Measurements from ENCODE around the gene RNF217.
"Not testable (repeated sequence)": the region's sequence is repeated elsewhere in the genome, so short reads cannot be mapped to it uniquely, and the experiment has no call there.

The RNF217 gene

GRCh38 chr6:124963416-124963785 lies 1.2 kb downstream of the RNF217 start:
- DNase-seq, result no peak

DNA sequence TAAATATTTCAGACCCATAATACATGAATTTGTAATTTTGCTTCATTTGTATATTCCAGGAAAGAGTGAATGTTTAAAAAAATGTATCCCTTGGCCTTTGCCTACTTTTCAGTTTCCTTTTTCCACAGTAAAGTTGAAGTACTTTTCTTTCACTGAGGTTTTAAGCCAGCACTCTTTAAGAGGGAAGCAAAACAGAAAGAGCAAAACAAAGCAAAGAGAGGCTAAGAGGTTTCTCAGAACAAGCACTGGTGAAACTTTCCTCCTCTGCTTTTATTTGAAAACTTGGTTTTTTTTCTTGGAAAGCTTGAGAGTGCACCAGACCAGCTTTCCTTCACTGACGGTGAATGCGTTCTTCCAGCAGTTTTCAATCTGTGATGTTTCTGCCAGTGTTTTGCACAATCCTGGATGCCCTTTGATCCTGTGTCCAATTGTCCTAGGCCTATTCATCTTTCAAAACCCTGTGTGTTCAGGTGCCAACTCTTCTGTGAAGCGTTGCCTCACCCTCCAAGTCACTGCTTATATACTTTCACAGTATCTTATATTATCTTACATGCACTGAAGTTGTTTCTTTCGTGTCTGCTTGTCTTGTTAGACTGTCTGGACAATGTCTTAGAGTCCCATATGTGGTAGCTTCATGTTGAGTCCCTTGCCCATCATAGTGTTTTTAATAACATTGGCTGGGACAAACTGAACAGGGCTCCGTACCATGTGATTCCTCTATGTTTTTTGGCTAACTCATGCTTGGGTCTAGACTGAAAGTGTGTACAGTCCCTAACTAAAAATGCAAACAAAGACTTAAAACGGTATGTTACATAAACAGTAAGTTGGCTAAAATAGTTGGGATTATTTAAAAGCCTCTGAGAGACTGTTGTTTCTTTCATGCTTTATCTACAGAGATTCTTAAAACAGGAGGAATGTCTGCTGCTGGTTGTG lies 1.9 kb downstream of the RNF217 start:
- DNase-seq, result no peak

DNA sequence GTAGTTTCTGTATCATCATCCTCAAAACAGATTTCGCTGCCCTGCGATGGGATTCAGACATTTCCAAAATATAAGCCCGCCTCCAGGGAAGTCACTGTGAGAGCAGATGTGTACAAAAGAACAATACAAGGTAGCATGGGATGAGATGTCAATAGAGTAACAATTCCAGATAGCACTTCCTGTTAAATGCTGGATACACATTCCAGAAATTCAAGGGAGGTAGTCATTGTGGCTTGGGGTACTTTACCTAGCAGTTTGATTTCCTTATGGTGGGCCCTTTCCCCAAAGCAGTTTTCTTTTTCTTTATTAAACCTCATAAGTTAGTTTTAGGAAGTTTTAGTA lies 2.5 kb downstream of the RNF217 start:
- no peak for DNase-seq

DNA sequence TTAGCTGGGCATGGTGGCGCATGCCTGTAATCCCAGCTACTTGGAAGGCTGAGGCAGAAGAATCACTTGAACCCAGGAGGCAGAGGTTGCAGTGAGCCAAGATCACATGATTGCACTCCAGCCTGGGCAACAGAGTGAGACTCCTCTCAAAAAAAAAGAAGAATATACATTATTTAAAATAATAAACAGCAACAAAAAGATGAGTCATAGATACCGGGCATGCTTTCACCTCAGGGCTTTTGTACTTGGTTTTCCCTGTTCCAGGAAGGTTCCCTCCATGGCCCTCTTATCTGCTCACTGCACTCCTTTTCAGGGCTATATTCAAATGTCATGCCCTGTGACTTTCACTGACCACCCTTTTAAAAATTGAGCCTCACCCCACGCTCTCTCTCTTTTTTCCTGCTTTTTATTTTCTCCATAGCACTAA lies 3.2 kb downstream of the RNF217 start:
- not testable (repeated sequence) for DNase-seq

GRCh38 chr6:124967444-124967843 lies 5.2 kb downstream of the RNF217 start:
- DNase-seq, result no peak

- no peak for DNase-seq
Measured at GRCh38 chr6:124968401-124968800, 6.2 kb downstream of the RNF217 start.

DNA sequence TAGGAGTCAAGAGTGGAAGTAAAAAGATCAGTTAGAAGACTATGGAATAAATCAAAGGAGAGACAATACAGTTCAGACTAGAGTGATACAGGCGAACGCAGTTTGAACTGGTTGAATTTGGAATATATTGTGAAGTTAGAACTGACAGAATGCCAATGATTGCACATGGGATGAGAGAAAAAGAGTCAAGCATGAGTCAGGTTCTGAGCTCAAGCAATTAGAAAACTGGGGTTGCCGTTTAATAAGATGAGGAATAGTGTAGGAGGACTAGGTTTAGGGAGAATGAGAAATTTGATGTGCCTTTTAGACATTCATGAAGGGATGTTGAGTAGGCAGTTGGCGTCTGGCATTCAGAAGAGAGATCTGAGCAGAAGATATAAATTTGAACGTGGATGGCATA lies 8.0 kb downstream of the RNF217 start:
- no peak for DNase-seq

DNA sequence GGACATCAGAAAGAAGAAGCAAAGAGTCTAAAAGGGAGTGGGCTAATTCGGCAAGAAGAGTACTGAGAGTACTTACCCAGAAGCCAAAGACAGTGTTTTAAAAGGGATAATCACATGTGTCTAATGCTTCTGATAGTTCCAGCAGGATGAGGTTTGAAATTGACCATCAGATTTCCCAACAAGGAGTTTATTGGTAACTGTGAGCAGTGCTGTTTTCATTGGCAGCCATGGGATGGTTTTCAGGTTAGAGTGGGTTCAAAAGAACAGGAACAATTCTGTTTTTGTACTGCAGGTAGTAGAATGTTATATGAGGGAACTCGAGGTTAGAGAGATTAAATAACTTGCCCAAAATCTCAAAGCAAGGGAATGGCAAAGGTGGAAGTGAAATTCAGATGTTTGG lies 8.5 kb downstream of the RNF217 start:
- no peak for DNase-seq

- no peak for DNase-seq
Measured at GRCh38 chr6:124973780-124974179, 11.5 kb downstream of the RNF217 start.

- no peak for DNase-seq
Measured at GRCh38 chr6:124974771-124975377, 12.6 kb downstream of the RNF217 start.

- DNase-seq, result no peak
Measured at GRCh38 chr6:124977067-124977908, 15.1 kb downstream of the RNF217 start.

GRCh38 chr6:124978451-124979293 lies 16.4 kb downstream of the RNF217 start:
- DNase-seq, result no peak

DNA sequence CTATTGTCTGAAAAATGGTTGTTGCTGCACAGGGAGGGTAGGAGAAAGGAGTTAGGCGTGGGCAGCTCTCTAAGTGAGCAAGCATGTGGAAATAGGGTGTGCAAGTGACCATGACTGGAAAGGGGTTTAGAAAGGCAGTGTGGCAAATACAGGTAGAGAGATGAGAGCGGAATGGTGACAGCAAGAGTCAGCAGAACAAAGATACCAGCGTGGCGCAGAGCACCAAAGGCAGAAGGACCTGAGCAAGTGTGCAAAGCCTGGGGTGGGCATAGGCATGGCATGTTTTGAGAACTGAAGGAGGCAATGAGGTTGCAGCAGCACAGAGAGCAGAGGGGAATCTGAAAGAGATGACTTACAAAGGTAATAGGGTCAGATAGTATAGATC lies 17.0 kb downstream of the RNF217 start:
- DNase-seq, result no peak

GRCh38 chr6:124982669-124983068 lies 20.4 kb downstream of the RNF217 start:
- DNase-seq, result no peak

- no peak for DNase-seq
Measured at GRCh38 chr6:124983383-124984083, 21.3 kb downstream of the RNF217 start.

- no peak for DNase-seq
Measured at GRCh38 chr6:124984668-124985338, 22.6 kb downstream of the RNF217 start.

DNA sequence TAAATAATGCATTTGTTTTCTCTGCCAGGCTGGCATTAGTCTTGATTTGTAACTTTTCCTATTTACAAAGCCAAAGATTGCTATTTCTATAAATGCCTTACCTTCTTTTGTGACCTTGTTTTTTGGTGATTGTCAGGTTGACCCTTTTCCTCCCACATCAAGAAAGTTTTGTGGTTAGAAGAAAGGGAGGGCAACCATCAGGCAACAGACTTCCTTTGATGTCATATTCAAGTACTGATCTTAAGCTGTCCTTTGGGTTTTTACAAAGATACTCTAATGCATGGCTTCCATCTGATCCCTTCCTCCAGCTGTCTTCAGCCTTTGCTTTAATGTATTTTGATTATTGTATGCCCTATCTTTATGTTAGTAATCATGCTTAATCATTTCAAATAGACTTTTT lies 23.9 kb downstream of the RNF217 start:
- no peak for DNase-seq

DNA sequence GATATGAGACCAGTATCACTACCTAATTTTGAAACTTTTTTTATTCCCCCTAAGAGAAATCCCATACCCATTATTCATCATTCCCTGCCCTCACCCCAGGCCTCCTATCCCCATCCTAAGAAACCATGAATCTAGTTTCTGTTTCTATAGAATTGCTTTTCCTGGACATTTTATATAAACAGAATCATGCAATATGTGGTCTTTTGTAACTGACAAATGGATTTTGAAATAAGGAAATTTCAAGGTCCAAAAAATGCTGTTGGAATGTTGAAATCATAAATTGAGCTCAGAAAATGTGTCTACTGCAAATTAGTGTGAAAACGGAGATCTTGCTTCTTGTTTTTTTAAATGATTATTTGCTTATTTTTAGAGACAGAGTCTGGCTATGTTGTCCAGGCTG lies 25.1 kb downstream of the RNF217 start:
- DNase-seq, result no peak

- DNase-seq, result no peak
Measured at GRCh38 chr6:124987999-124988591, 25.9 kb downstream of the RNF217 start.

DNA sequence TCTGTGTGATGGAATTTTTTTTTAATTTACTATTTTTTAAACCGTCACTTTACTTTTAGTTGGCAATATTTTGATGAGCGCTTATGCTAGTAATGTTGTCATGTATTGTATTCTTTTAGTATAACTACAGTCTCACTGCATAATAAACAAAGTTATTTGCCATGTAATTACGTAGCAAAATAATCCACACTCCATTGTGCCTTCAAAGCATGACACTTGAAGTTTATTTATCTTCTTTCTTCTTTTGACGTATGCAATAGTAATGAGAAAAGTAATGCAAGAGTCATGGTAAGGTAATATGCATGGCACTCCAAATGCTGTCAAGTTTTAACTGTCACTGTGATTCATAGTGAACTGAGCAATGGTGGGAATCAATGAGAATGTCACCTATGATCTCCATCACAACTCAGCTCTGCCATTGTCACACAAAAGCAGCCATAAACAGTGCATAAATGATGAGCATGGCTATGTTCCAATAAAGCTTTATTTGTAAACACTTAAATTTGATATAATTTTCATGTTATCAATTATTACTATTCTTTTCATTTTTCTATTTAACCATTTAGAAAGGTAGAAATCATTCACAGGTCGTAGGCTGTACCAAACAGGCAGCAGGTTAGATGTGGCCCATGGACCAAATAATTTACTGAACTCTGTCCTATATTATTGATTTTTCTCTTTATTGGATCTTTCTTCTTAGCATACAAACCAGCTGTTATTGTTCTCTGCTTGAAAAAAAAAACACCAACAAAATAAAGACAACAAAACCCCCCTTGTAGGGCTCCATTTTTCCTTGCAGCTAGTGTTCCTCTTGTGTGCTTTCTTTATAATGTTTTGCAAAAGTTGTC lies 27.1 kb downstream of the RNF217 start:
- DNase-seq, result no peak

Measured in SHP77 (cell line).